HG02642 (cell line): Measurements from ENCODE around the gene TBXA2R.

ENCODE experiments used
- ATAC-seq: cut with Tn5 transposase; IDR thresholded peaks from one replicate; pipeline ENCODE4 v1.9.1; 2021; ENCODE audit warnings: mild to moderate bottlenecking; ENCODE audit not compliant: unreplicated experiment, poor library complexity

Gene TBXA2R

GRCh38 chr19:3563709-3564524, 42.8 kb downstream of the TBXA2R start:
- ATAC-seq, result no peak

- ATAC-seq, result peak; percentile 89
Measured at GRCh38 chr19:3557461-3558248, 49.0 kb downstream of the TBXA2R start, which contains the start of gene MFSD12. Gene MFSD12, minus strand, starts transcription at chr19:3557586. Its CDS starts 183 bp downstream, at chr19:3557403.

- peak; percentile 36 for ATAC-seq
Measured at GRCh38 chr19:3556978-3557460, 49.7 kb downstream of the TBXA2R start.

- no peak for ATAC-seq
Measured at GRCh38 chr19:3556423-3556977, 50.2 kb downstream of the TBXA2R start.

- ATAC-seq, result no peak
Measured at GRCh38 chr19:3555653-3556422, 50.8 kb downstream of the TBXA2R start.

- no peak for ATAC-seq
Measured at GRCh38 chr19:3554254-3555083, 52.2 kb downstream of the TBXA2R start.

GRCh38 chr19:3551792-3552095, 54.9 kb downstream of the TBXA2R start:
- ATAC-seq, result no peak

- ATAC-seq, result no peak
Measured at GRCh38 chr19:3550947-3551791, 55.5 kb downstream of the TBXA2R start.

GRCh38 chr19:3549816-3550215, 56.9 kb downstream of the TBXA2R start:
- no peak for ATAC-seq

GRCh38 chr19:3548606-3549005, 58.1 kb downstream of the TBXA2R start:
- no peak for ATAC-seq

GRCh38 chr19:3547767-3548282, 58.9 kb downstream of the TBXA2R start:
- no peak for ATAC-seq

- no peak for ATAC-seq
Measured at GRCh38 chr19:3547301-3547731, 59.4 kb downstream of the TBXA2R start.

- no peak for ATAC-seq
Measured at GRCh38 chr19:3546119-3546518, 60.6 kb downstream of the TBXA2R start.

- ATAC-seq, result no peak
Measured at GRCh38 chr19:3545669-3546034, 61.0 kb downstream of the TBXA2R start.

GRCh38 chr19:3544742-3545668, 61.7 kb downstream of the TBXA2R start:
- ATAC-seq, result no peak
